ENCODE data around the gene B4GALNT3. TPM values are rescaled to one million over a fixed set of nuclear protein-coding genes. Genes with fewer than 3 reads are reported as not detected.

B4GALNT3 gene
- total and polyA plus RNA-seq, 10 of the 15 experiments (the other 5 are each of a cell fraction or from before 2014, with no cell fraction given): 0.05 to 4.2 (median 2.7) TPM; not detected in 1

- TF ChIP-seq CUX1 (IDR thresholded peaks at IDR 0.05; ENCODE audit: insufficient replicate concordance, low read depth, low read length): no peak
- TF ChIP-seq SIN3A (IDR thresholded peaks at IDR 0.05; ENCODE audit: low read depth, low read length): no peak
Observed at GRCh38 chr12:517538-517937, 57.8 kb downstream of the B4GALNT3 start (continued).

- no peaks in the 10 kb centered on the region for H3K9me3 ChIP-seq (replicated peaks; ENCODE audit: control insufficient read depth, insufficient read depth, low read length)
- RAD21 ChIA-PET (ENCODE audit: unreplicated experiment): no interaction called here
- TF ChIP-seq CTCF (IDR thresholded peaks at IDR 0.05 in 2 of 3, conservative IDR thresholded peaks at IDR 0.05 in 1 of 3; ENCODE audit: control insufficient read depth in 2 of 3, extremely low read depth in 1 of 3, insufficient read depth in 1 of 3, low read depth in 3 of 3, low read length in 3 of 3) (no peak), HDAC2 (IDR thresholded peaks at IDR 0.05) (no peak), GATAD2B (conservative IDR thresholded peaks at IDR 0.05; ENCODE audit: low read depth) (no peak), PAX8 (IDR thresholded peaks at IDR 0.05) (no peak), ZBTB40 (IDR thresholded peaks at IDR 0.05; ENCODE audit: borderline replicate concordance) (no peak), IKZF2 (IDR thresholded peaks at IDR 0.05) (no peak), FOXK2 (IDR thresholded peaks at IDR 0.05) (no peak)
- TF ChIP-seq, protein P1, sequence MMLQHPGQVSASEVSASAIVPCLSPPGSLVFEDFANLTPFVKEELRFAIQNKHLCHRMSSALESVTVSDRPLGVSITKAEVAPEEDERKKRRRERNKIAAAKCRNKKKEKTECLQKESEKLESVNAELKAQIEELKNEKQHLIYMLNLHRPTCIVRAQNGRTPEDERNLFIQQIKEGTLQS (IDR thresholded peaks at IDR 0.05; ENCODE audit: borderline replicate concordance, extremely low read depth, low read depth, low read length): no peak
Observed at GRCh38 chr12:520119-520518, 60.4 kb downstream of the B4GALNT3 start.

More at GRCh38 chr12:520119-520518, 60.4 kb downstream of the B4GALNT3 start:
- no peak for DNase-seq (ENCODE audit: low read depth, low spot score)
- intact Hi-C loops (cut with micrococcal nuclease; ENCODE audit: unreplicated experiment): no loop called here
- in situ Hi-C loops (cut with MboI): no loop called here
- ChIA-PET CTCF (interaction anchor here (1.4 kb wide), 1 partner anchor 28 kb away, joined by 4 read pairs; no protein-coding TSS in a partner anchor), POLR2A (interaction anchor here (0.6 kb wide), 1 partner anchor 983 kb away, joined by 4 read pairs; no protein-coding TSS in a partner anchor), SMC1A (ENCODE audit: uncharacterized antibody, unreplicated experiment) (no interaction called here)
- H3K9ac ChIP-seq (ENCODE audit: control insufficient read depth, insufficient read depth, low read length): no peak overlapping the region
- no peak overlapping the region for H2AFZ ChIP-seq (ENCODE audit: control insufficient read depth, low read depth, low read length)
- no peaks in the 10 kb centered on the region for H3K79me2 ChIP-seq (ENCODE audit: control insufficient read depth, insufficient read depth, low read length)
- H3K27me3 ChIP-seq (replicated peaks in 1 of 2; ENCODE audit: control insufficient read depth in 2 of 2, insufficient read depth in 2 of 2, low read length in 1 of 2): peaks cover 0 to 2% of the 10 kb centered on the region in 2 experiments; a peak in 2 of 4 replicates
- WGBS (ENCODE audit: insufficient coverage, insufficient replicate concordance, low lambda C conversion rate, missing lambda C conversion rate): 15% methylated on average over 2 of the region's 2 CpGs
- H3K36me3 ChIP-seq (ENCODE audit: control insufficient read depth in 2 of 2, insufficient read depth in 2 of 2, low read length in 1 of 2): no peaks in the 10 kb centered on the region
- H3K4me2 ChIP-seq (ENCODE audit: control insufficient read depth, insufficient read depth): no peak overlapping the region
- no peak overlapping the region for H3K4me3 ChIP-seq
- ATAC-seq: no peak
- H3K4me1 ChIP-seq (ENCODE audit: control insufficient read depth, insufficient read depth, low read length): no peaks in the 10 kb centered on the region
- no peak overlapping the region for H3K27ac ChIP-seq (ENCODE audit: control insufficient read depth, insufficient read depth)
- BruUV-seq (replicated peaks): no TSS peak
- no peaks in the 10 kb centered on the region for H4K20me1 ChIP-seq (ENCODE audit: control insufficient read depth, insufficient read depth)
- FAIRE-seq: no peak

Data from GM12878 (cell line).